GM18870 (cell line): ENCODE measurements around the gene LCN6.
"Not testable (repeated sequence)": the region's sequence is repeated elsewhere in the genome, so short reads cannot be mapped to it uniquely, and the experiment has no call there.

Source experiments
- ATAC-seq: cut with Tn5 transposase; IDR thresholded peaks from one replicate; pipeline ENCODE4 v1.9.1; 2021; ENCODE audit warnings: moderate library complexity; ENCODE audit not compliant: unreplicated experiment

LCN6 gene

GRCh38 chr9:136784249-136784996, 36.1 kb upstream of the LCN6 start:
- no peak for ATAC-seq

- ATAC-seq: no peak
Measured at GRCh38 chr9:136782452-136782851, 34.1 kb upstream of the LCN6 start.

DNA sequence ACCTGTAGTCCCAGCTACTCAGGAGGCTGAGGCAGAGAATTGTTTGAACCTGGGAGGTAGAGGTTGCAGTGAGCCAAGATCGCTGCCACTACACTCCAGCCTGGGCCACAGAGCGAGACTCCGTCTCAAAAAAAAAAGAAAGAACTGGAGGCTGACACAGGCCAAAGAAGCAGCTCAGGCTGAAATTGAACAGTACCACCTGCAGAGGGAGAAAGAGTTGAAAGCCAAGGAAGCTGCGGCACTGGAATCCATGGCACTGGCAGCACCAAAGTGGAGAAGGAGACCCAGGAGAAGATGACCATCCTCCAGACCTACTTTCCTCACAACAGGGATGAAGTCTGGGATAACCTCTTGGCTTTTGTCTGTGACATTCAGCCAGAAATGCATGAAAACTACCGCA, 31.5 kb upstream of the LCN6 start:
- ATAC-seq: no peak

DNA sequence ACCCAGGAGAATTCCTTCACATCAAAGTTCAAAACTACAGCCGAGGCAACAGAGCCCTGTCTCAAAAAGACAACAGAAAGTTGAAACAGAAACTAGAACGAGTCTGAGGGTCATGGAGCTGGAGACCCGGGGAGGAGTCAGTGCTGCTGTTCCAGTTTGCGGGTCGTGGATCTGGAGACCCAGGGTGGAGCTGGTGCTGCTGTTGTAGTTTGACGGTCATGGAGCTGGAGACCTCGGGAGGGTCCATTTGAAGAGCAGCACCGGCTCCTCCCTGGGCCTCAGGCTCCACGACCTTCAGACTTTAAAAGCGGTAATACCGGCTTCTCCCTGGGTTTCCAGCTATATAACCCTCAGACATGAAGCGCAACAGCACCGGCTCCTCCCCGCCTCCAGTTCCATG, 29.0 kb upstream of the LCN6 start:
- ATAC-seq: no peak

DNA sequence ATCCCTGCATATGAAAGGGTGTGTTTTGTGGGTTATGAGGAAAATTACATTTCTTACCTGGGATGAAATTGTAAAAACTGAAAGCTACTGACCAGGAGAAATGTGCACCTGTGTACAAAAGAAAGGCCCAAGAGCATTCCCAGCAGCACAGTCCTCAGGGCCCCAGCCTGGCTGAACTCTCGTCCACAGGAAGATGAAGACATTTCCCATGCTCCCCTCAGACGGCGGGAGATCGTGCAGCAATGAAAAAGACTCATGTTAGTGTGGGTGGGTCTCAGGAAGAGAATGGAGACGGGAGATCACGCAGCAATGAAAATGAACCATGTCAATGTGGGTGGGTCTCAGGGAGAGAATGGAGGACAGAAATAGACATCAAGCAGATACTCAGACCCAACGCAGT, 28.6 kb upstream of the LCN6 start:
- no peak for ATAC-seq

DNA sequence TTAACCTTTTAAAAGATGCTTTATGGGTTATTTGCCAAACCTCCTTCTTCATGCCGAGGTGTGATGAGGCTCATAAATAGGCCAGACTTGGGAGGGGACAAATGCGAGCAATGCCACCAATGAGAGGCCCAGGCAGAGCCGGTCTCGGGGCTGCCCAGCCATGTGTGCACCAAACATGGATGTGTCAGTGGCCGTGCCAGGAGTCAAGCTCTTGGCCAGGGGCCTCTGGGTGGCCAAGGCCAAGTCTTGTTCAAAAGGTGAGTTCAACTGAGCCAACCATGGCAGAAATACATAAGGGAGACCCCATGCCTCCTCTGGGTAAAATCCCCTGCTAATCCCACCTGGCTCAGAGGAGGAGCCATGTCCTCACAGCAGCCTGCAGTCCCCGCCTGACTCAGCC, 26.9 kb upstream of the LCN6 start:
- ATAC-seq: no peak

- ATAC-seq: no peak
Measured at GRCh38 chr9:136774416-136775045, 26.2 kb upstream of the LCN6 start.

DNA sequence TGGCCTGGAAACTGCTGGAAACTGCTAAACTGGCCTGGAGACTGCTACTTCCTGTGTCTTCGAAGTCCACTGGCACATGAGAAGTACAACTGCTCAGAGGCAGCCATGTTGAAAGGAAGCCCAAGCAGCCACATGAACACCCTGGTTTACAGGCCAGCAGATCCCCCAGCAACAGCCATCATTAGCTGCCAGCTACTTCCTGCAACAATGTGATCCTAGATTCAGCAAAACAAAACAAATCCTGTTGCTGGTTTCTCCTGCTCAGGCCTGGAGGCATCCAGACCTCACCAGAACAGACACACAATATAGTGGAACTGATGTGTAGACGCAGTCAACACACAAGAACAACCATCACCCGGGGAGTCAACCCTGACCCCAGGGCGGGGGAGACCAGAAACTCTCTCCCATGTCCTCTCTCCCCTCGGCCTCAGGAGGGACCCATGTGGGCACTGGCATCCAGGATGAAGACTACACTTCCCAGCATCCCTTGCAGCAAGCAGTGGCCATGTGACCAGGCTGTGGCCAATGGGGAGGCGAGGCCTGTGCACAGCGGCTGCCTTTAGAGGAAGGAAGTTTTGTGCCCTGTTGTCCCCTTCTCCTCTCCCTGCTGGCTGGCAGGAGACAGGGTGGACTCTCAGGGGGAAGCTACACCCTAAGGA, 25.2 kb upstream of the LCN6 start:
- no peak for ATAC-seq

GRCh38 chr9:136771907-136772415, 23.6 kb upstream of the LCN6 start:
- no peak for ATAC-seq

DNA sequence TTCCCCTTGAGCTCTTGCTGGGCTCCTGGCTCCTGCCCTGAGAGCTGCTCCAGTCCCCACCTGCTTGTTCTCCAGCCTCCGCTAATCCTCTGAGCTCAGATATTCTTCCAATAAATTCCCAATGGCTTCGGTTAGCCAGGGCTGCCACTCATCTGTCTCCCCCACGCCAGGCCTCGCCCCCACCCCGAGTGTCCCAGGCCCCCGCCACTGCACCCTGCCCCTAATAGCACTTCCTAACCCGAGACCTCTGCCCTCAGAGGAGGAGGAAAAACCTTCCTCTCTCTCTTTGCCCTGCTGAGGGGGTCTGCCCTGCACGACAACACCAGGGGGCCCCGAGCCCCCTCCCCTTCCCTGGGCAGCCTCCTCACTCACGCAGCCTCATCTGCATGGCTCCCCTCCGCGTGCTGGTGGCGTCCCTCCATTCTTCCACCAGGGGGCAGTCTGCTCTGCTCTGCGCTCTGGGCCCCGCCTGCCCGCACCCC, 21.4 kb upstream of the LCN6 start:
- ATAC-seq: no peak

DNA sequence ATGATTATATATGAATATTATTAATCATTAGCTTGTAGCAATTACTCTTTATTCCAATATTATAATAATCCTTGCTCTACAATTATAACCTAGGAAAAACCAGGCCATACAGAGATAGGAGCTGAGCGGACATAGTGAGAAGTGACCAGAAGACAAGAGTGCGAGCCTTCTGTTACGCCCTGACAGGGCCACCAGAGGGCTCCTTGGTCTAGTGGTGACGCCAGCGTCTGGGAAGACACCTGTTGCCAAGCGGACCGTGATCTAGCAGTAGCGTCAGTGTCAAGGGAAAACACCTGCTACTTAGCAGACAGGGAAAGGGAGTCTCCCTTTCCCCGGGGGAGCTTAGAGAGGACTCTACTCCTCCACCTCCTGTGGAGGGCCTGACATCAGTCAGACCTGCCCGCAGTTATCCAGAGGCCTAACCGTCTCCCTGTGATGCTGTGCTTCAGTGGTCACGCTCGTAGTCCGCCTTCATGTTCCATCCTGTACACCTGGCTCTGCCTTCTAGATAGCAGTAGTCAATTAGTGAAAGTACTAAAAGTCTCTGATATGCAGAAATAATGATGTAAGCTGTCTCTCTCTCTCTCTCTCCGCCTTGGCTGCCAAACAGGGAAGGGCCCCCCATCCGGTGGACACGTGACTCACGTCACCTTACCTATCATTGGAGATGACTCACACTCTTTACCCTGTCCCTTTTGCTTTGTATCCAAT, 18.2 kb upstream of the LCN6 start:
- ATAC-seq: not testable (repeated sequence)

GRCh38 chr9:136765745-136766409, 17.6 kb upstream of the LCN6 start:
- not testable (repeated sequence) for ATAC-seq

- ATAC-seq: no peak
Measured at GRCh38 chr9:136765041-136765440, 16.7 kb upstream of the LCN6 start.

DNA sequence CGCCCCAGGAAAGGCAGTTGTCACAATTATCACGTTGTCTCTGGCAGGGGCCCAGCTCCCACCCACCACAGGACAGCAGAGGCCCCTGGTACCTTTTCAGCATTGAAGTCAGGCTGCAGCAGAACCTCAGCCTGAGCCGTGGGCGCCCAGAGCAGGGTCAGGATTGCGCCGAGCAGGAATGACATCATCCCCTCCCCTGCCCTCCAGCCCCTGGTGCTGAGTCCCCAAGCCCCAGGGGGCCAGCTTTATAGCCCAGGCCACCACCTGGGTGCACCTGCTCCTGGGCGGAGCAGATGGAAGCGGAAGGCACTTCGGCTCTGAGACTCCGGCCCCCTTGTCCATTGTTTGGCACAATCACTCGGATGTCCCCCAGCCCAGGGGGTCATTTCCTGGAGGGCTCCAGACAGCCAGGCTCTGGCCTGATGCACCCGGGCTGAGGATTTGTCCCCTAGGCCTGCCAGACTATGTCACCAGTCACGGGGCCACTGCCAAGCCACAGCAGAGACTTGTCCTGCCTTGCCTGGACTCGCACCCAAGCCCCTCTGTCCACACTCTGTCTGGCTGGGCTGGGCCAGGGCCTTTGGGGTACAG, 16.1 kb upstream of the LCN6 start, which contains the start of gene LCN15:
Gene LCN15, minus strand, starts transcription at position 218 of the 591 bp plus-strand sequence. Its CDS starts 30 bp downstream, at position 188.
- ATAC-seq: no peak

DNA sequence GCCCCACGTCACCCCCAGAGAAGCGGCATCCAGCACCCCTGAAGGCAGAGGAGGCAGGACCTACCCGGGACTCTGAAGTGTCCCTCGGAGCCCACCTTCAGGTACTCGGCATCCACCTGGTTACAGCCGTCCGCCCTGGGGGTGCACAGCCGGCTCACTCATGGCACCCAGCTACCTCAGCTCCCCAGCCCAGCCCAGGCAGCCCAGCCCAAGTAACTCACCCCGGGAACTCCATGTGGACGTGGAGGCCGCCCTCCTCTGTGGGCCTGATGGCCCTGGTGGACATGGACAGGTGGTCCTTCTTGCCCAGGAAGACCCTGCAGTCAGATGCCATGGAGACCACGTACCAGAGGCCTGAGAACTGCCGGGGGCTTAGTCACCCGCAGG, 15.3 kb upstream of the LCN6 start:
- no peak for ATAC-seq

DNA sequence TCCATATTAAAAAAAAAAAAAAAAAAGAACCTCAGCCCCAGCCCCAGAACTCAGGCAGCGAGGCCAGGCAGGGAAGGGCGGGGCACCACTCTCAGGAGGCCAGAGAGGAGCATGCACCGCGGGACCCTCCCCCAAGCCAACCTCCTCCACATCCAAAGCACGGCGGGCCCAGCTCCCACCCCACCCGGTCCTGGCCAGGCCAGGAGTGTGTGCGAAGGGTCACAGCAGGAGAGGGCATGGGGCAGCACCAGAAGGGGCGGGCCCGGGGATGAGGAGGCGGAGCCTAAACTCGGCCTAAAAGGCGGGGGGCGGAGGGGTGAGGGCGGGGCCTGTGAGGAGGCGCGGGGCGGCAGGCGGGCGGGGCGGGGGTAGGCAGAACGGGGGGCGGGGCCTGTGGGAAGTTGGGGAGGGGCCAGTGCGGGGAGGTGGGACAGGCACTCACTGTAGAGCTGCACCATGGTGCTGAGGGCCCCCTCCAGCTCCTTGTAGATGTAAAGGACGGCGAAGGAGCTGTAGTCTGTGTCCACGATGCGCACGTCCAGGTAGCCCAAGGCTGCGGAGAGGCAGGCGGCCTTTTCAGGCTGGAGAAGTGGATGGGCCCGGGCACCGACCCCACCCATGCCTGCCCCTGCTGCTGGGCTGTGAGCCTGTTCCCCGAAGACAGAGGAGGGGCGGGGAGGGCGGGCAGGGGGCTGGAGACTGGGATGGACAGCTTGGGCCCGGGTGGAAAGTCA, 14.8 kb upstream of the LCN6 start:
- ATAC-seq: no peak

- ATAC-seq: no peak
Measured at GRCh38 chr9:136762221-136762691, 13.9 kb upstream of the LCN6 start.

DNA sequence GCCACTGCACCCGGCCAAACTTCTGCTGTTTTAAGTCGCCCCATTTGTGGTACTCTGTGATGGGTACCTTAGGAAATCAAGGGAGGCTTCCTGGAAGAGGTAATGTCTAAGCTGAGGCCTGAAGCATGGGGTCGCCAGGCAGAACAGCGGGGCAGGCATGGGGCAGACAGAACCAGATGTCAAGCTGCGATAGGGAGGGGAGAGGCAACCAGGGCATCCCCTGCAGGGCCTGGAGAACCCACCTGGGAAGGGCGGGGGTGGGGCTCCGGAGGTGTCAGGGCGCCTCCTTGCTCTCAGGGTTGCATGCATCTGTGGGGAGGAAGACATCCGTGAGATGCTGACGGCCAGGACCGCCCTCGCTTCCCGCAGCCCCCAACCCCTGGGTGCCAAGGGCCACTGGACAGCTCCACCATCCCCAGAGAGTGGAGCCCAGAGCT, 13.2 kb upstream of the LCN6 start:
- ATAC-seq: no peak

DNA sequence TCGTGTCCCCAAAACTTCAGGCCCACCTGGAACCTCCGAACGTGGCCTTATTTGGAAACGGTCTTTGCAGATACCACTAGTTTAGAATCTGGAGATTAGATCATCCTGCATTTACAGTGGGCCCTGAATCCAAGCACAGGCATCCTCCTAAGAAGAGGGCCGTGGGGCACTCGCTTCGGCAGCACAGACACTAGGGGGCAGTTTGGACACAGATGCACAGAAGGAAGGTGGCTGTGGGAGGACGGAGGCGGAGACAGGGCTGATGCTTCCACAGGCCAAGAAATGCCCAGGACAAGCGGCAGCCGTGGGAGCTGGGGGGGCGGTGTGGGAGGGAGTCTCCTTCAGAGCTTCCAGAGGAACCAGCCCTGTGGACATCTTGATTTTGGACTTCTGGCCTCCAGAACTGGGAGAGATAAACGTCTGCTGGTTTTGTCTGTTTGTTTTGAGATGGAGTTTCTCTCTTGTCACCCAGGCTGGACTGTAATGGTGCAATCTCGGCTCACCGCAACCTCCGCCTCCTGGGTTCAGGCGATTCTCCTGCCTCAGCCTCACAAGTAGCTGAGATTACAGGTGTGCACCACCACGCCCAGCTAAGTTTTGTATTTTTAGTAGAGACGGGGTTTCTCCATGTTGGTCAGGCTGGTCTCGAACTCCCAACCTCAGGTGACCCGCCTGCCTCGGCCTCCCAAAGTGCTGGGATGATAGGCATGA, 12.7 kb upstream of the LCN6 start:
- ATAC-seq: not testable (repeated sequence)
